ENCODE data around the gene KIF17.
A peak's percentile ranks its signal among the peaks of the same experiment; 100 is the strongest.

DNA sequence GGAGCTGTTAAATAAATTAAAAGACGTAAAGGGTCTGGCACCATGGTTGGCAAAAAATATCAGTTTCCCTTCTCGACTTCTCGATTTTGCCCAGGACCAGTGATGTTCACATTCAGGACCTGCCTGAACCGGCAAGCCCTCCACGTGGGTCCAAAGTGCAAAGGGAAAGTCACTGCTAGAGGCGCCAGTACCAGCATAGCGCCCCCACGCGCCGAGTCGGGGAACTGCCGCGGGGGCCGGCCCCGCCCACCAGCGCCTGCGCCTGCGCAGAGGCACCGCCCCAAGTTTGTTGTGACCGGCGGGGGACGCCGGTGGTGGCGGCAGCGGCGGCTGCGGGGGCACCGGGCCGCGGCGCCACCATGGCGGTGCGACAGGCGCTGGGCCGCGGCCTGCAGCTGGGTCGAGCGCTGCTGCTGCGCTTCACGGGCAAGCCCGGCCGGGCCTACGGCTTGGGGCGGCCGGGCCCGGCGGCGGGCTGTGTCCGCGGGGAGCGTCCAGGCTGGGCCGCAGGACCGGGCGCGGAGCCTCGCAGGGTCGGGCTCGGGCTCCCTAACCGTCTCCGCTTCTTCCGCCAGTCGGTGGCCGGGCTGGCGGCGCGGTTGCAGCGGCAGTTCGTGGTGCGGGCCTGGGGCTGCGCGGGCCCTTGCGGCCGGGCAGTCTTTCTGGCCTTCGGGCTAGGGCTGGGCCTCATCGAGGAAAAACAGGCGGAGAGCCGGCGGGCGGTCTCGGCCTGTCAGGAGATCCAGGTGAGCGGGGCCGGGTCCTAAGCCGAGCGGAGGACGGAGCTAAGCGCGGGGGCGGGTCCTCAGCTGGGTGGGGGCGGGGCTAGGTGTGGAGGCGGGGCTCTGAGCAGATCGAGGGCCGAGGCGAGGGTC, 84.4 kb downstream of the KIF17 start, which contains the start of gene PINK1:
- TF ChIP-seq, protein P1, sequence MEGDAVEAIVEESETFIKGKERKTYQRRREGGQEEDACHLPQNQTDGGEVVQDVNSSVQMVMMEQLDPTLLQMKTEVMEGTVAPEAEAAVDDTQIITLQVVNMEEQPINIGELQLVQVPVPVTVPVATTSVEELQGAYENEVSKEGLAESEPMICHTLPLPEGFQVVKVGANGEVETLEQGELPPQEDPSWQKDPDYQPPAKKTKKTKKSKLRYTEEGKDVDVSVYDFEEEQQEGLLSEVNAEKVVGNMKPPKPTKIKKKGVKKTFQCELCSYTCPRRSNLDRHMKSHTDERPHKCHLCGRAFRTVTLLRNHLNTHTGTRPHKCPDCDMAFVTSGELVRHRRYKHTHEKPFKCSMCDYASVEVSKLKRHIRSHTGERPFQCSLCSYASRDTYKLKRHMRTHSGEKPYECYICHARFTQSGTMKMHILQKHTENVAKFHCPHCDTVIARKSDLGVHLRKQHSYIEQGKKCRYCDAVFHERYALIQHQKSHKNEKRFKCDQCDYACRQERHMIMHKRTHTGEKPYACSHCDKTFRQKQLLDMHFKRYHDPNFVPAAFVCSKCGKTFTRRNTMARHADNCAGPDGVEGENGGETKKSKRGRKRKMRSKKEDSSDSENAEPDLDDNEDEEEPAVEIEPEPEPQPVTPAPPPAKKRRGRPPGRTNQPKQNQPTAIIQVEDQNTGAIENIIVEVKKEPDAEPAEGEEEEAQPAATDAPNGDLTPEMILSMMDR (IDR thresholded peaks at IDR 0.05) = peak; percentile 96 to 100 (median 100)
- TF ChIP-seq POLR2A (IDR thresholded peaks at IDR 0.05) = peak; percentile 33 to 92

All from Peyer's patch (tissue), 4 donors.